Activated effector memory CD4-positive, alpha-beta T cell treated with anti-CD3 and anti-CD28 coated beads, Interleukin-2, amount 50 U/mL, for 16 hours (primary cell): ENCODE data around the gene HIVEP3.

ENCODE experiments used
- DNase-seq: peaks from one replicate; pipeline ENCODE4 v3.0.0-alpha.2; 2020

HIVEP3 gene

GRCh38 chr1:41844781-41845272, 73.9 kb downstream of the HIVEP3 start:
- DNase-seq, result no peak

- no peak for DNase-seq
Observed at GRCh38 chr1:41844255-41844654, 74.5 kb downstream of the HIVEP3 start.

- DNase-seq, result no peak
Observed at GRCh38 chr1:41842993-41843755, 75.5 kb downstream of the HIVEP3 start.

- no peak for DNase-seq
Observed at GRCh38 chr1:41842326-41842725, 76.4 kb downstream of the HIVEP3 start.

- DNase-seq, result no peak
Observed at GRCh38 chr1:41840592-41841246, 78.0 kb downstream of the HIVEP3 start.

GRCh38 chr1:41838266-41838665, 80.5 kb downstream of the HIVEP3 start:
- DNase-seq, result no peak

- no peak for DNase-seq
Observed at GRCh38 chr1:41837691-41838090, 81.0 kb downstream of the HIVEP3 start.

GRCh38 chr1:41835485-41835884, 83.2 kb downstream of the HIVEP3 start:
- DNase-seq, result no peak

GRCh38 chr1:41833519-41834000, 85.2 kb downstream of the HIVEP3 start:
- DNase-seq, result no peak

GRCh38 chr1:41830726-41831125, 88.0 kb downstream of the HIVEP3 start:
- no peak for DNase-seq

GRCh38 chr1:41827991-41828570, 90.6 kb downstream of the HIVEP3 start:
- no peak for DNase-seq

GRCh38 chr1:41823471-41823870, 95.3 kb downstream of the HIVEP3 start:
- DNase-seq, result no peak

- DNase-seq, result no peak
Observed at GRCh38 chr1:41822866-41823265, 95.9 kb downstream of the HIVEP3 start.

- DNase-seq, result no peak
Observed at GRCh38 chr1:41819843-41820242, 98.9 kb downstream of the HIVEP3 start.

- no peak for DNase-seq
Observed at GRCh38 chr1:41819069-41819468, 99.7 kb downstream of the HIVEP3 start.

- no peak for DNase-seq
Observed at GRCh38 chr1:41816061-41816460, 102.7 kb downstream of the HIVEP3 start.

GRCh38 chr1:41813755-41814745, 104.7 kb downstream of the HIVEP3 start:
- no peak for DNase-seq

- no peak for DNase-seq
Observed at GRCh38 chr1:41813226-41813625, 105.5 kb downstream of the HIVEP3 start.

GRCh38 chr1:41812453-41812852, 106.3 kb downstream of the HIVEP3 start:
- no peak for DNase-seq

GRCh38 chr1:41812051-41812450, 106.7 kb downstream of the HIVEP3 start:
- DNase-seq, result peak; percentile 76

GRCh38 chr1:41811051-41811795, 107.5 kb downstream of the HIVEP3 start:
- peak; percentile 85 for DNase-seq

GRCh38 chr1:41810446-41810845, 108.3 kb downstream of the HIVEP3 start:
- no peak for DNase-seq
